Liver (tissue), 9 donors: ENCODE measurements around the gene LIMCH1. TPM values are rescaled to one million over a fixed set of nuclear protein-coding genes. Genes with fewer than 3 reads are reported as not detected.

Experiments
- DNase-seq: peaks from one replicate; pipeline ENCODE4 v3.0.0-alpha.2; 2017; ENCODE audit warnings: low spot score
- H3K27ac ChIP-seq, 2 donors: one replicate each; pipeline ENCODE4 v1.7.0; 2013; ENCODE audit warnings: inconsistent platforms in 2 of 2, low read length in 2 of 2, control low read depth in 1 of 2, low read depth in 1 of 2, mild to moderate bottlenecking in 1 of 2
- H3K27me3 ChIP-seq, 4 donors: one replicate each; pipeline versions ENCODE4 v1.6.1 to v1.7.0; 2013; ENCODE audit warnings: low read length in 3 of 4, inconsistent platforms in 1 of 4, mild to moderate bottlenecking in 1 of 4, moderate library complexity in 1 of 4; ENCODE audit not compliant: control insufficient read depth in 4 of 4, insufficient read depth in 4 of 4
- H3K36me3 ChIP-seq, 4 donors: one replicate each; pipeline versions ENCODE4 v1.6.1 to v1.7.0; 2013; ENCODE audit warnings: low read length in 3 of 4, mild to moderate bottlenecking in 3 of 4, low read depth in 1 of 4, moderate library complexity in 1 of 4; ENCODE audit not compliant: control insufficient read depth in 4 of 4, insufficient read depth in 3 of 4
- H3K4me1 ChIP-seq, 4 donors: one replicate each; pipeline versions ENCODE4 v1.6.1 to v1.7.0; 2013; ENCODE audit warnings: low read length in 3 of 4, mild to moderate bottlenecking in 3 of 4, moderate library complexity in 1 of 4; ENCODE audit not compliant: control insufficient read depth in 4 of 4, insufficient read depth in 4 of 4
- H3K4me3 ChIP-seq, 3 donors: one replicate each; pipeline versions ENCODE4 v1.6.1 to v1.7.0; 2013; ENCODE audit warnings: low read length in 3 of 3, control low read depth in 1 of 3, low read depth in 1 of 3, mild to moderate bottlenecking in 1 of 3
- H3K9ac ChIP-seq, 2 donors: one replicate each; pipeline ENCODE4 v1.7.0; 2013; ENCODE audit warnings: low read length in 2 of 2, mild to moderate bottlenecking in 2 of 2, moderate library complexity in 2 of 2, control low read depth in 1 of 2, low read depth in 1 of 2
- H3K9me3 ChIP-seq, 4 donors: one replicate each; pipeline versions ENCODE4 v1.6.1 to v1.7.0; 2013; ENCODE audit warnings: low read length in 3 of 4; ENCODE audit not compliant: control insufficient read depth in 4 of 4
- ATF3 ChIP-seq: IDR thresholded peaks from 2 replicates; pipeline ENCODE4 v1.6.1; 2016; ENCODE audit warnings: antibody characterized with exemption
- CTCF ChIP-seq: fragments of 150-350 bp; IDR thresholded peaks from 2 replicates; pipeline ENCODE4 v1.5.1; 2017; ENCODE audit warnings: improper control_type of control experiment, low read depth, low read length; ENCODE audit not compliant: missing input control
- EGR1 ChIP-seq, 2 donors: IDR thresholded peaks; 2 replicates each; pipeline ENCODE4 v1.6.1; 2016 to 2018; ENCODE audit warnings: antibody characterized with exemption in 2 of 2, low read depth in 2 of 2
- FOXA1 ChIP-seq: IDR thresholded peaks from 2 replicates; pipeline ENCODE4 v1.6.1; 2016; ENCODE audit warnings: antibody characterized with exemption
- FOXA2 ChIP-seq: IDR thresholded peaks from 2 replicates; pipeline ENCODE4 v1.6.1; 2016; ENCODE audit warnings: antibody characterized with exemption
- GABPA ChIP-seq, 2 donors: IDR thresholded peaks in 1 of 2; conservative IDR thresholded peaks in 1 of 2; 2 replicates each; pipeline ENCODE4 v1.6.1; 2016; ENCODE audit warnings: antibody characterized with exemption in 2 of 2, mild to moderate bottlenecking in 1 of 2, moderate library complexity in 1 of 2
- HNF4A ChIP-seq, 2 donors: conservative IDR thresholded peaks; 2 replicates each; pipeline ENCODE4 v1.6.1; 2016; ENCODE audit warnings: antibody characterized with exemption in 2 of 2, mild to moderate bottlenecking in 2 of 2
- HNF4G ChIP-seq: IDR thresholded peaks from 2 replicates; pipeline ENCODE4 v1.6.1; 2016; ENCODE audit warnings: antibody characterized with exemption
- JUND ChIP-seq, 2 donors: IDR thresholded peaks; 2 replicates each; pipeline ENCODE4 v1.6.1; 2016; ENCODE audit warnings: antibody characterized with exemption in 2 of 2
- NR2F2 ChIP-seq: IDR thresholded peaks from 2 replicates; pipeline ENCODE4 v1.6.1; 2016; ENCODE audit warnings: antibody characterized with exemption
- RAD21 ChIP-seq, 2 donors: IDR thresholded peaks; 2 replicates each; pipeline ENCODE4 v1.6.1; 2016; ENCODE audit warnings: antibody characterized with exemption in 2 of 2, mild to moderate bottlenecking in 2 of 2
- REST ChIP-seq: IDR thresholded peaks from 2 replicates; pipeline ENCODE4 v1.6.1; 2016; ENCODE audit warnings: antibody characterized with exemption, mild to moderate bottlenecking
- RXRA ChIP-seq, 2 donors: IDR thresholded peaks; 2 replicates each; pipeline ENCODE4 v1.6.1; 2017 to 2018; ENCODE audit warnings: antibody characterized with exemption in 2 of 2, mild to moderate bottlenecking in 1 of 2
- SP1 ChIP-seq: IDR thresholded peaks from 2 replicates; pipeline ENCODE4 v1.6.1; 2018; ENCODE audit warnings: antibody characterized with exemption, mild to moderate bottlenecking
- TAF1 ChIP-seq: conservative IDR thresholded peaks from 2 replicates; pipeline ENCODE4 v1.6.1; 2016; ENCODE audit warnings: antibody characterized with exemption, mild to moderate bottlenecking
- YY1 ChIP-seq: IDR thresholded peaks from 2 replicates; pipeline ENCODE4 v1.6.1; 2016; ENCODE audit warnings: antibody characterized with exemption, mild to moderate bottlenecking
- WGBS: extraction: QIAGEN DNeasy Blood & Tissue Kit; methylation state at CpG from one replicate; pipeline ENCODE4 v1.1.7; 2013; 5-methylcytosine and 5-hydroxymethylcytosine counted together
- polyA plus RNA-seq, 2 donors: library from polyadenylated mRNA; stranded (reverse) in 1 of 2; unstranded in 1 of 2; fragments of 200-250 nt in 1 of 2; fragments of >200 nt in 1 of 2; fragmentation: Nextera tagmentation in 1 of 2; extraction: Ambion mirVana in 1 of 2; gene quantifications; one replicate each; pipeline versions ENCODE4 v1.2.1 to v1.2.3, GENCODE V29; 2013 to 2015
- total RNA-seq, 2 donors: library from RNA; depleted of rRNA; stranded (reverse); fragments of >200 nt; gene quantifications; one replicate each; pipeline ENCODE4 v1.2.3, GENCODE V29; 2014
- TF ChIP-seq, protein P1 (sequence below): IDR thresholded peaks from 2 replicates; pipeline ENCODE4 v1.6.1; 2016; ENCODE audit warnings: antibody characterized with exemption
- donor health status: healthy.
- donor health status: healthy.
- donor health status: healthy.
- donor health status: healthy.
- donor health status: healthy.

Gene LIMCH1
- total and polyA plus RNA-seq, 4 donors = 2.0 to 30.6 (median 8.1) TPM

GRCh38 chr4:41512136-41512535, 25.8 kb upstream of the LIMCH1 start:
- peak; percentile 81 for TF ChIP-seq YY1
- no peak for TF ChIP-seq FOXA1
- DNase-seq = no peak
- Histone ChIP-seq H3K9me3 (no peaks in the 10 kb centered on the region), H3K4me1 (no peaks in the 10 kb centered on the region), H3K27ac (no peak overlapping the region), H3K4me3 (no peak overlapping the region), H3K9ac (no peak overlapping the region), H3K36me3 (no peaks in the 10 kb centered on the region), H3K27me3 (no peaks in the 10 kb centered on the region)
- WGBS = 82% methylated on average over 1 of the region's 1 CpG

- no peaks in the 10 kb centered on the region for H3K9me3 ChIP-seq
- no peak for DNase-seq
- no peaks in the 10 kb centered on the region for H3K4me1 ChIP-seq
- no peak overlapping the region for H3K9ac ChIP-seq
- no peak for TF ChIP-seq GABPA (IDR thresholded peaks at IDR 0.05 in 1 of 2, conservative IDR thresholded peaks at IDR 0.05 in 1 of 2)
- TF ChIP-seq CTCF = no peak
- no peak for TF ChIP-seq TAF1
- TF ChIP-seq ATF3 = no peak
- no peak for TF ChIP-seq HNF4A (conservative IDR thresholded peaks at IDR 0.05)
- TF ChIP-seq, protein P1, sequence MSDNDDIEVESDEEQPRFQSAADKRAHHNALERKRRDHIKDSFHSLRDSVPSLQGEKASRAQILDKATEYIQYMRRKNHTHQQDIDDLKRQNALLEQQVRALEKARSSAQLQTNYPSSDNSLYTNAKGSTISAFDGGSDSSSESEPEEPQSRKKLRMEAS = no peak
- no peak for TF ChIP-seq RAD21 (IDR thresholded peaks at IDR 0.05)
- no peak for TF ChIP-seq FOXA2
- no peak for TF ChIP-seq NR2F2
- no peak for TF ChIP-seq FOXA1
- TF ChIP-seq REST = no peak
- TF ChIP-seq RXRA (IDR thresholded peaks at IDR 0.05) = no peak
- no peak for TF ChIP-seq SP1
- TF ChIP-seq EGR1 (IDR thresholded peaks at IDR 0.05; ENCODE audit: low read depth in 2 of 2) = no peak
- no peak for TF ChIP-seq JUND (IDR thresholded peaks at IDR 0.05)
- no peak for TF ChIP-seq YY1
- TF ChIP-seq HNF4G = no peak
- no peak overlapping the region for H3K27ac ChIP-seq
- H3K36me3 ChIP-seq = no peaks in the 10 kb centered on the region
- no peaks in the 10 kb centered on the region for H3K27me3 ChIP-seq
- no peak overlapping the region for H3K4me3 ChIP-seq
Measured at GRCh38 chr4:41512596-41512995, 25.4 kb upstream of the LIMCH1 start.
